GM18951 (cell line): Measurements from ENCODE around the gene MALRD1.

Source experiments
- POLR2A ChIP-seq: IDR thresholded peaks from 4 replicates; pipeline ENCODE4 v1.6.1; 2011; ENCODE audit warnings: mild to moderate bottlenecking; ENCODE audit not compliant: insufficient read length, insufficient read depth; ENCODE audit errors: extremely low read depth
- in situ Hi-C: fragments of 300-500 bp; cut with MboI; formaldehyde crosslinking; loops from one replicate; pipeline ENCODE4 v1.12.0; 2022; ENCODE audit warnings: low sequenced_read_pairs, mixed read lengths, inconsistent platforms; ENCODE audit not compliant: unreplicated experiment

MALRD1 gene

GRCh38 chr10:19466709-19467108 is 418.1 kb downstream of the MALRD1 start:
- in situ Hi-C loops = no loop called here
- TF ChIP-seq POLR2A = no peak

- in situ Hi-C loops = no loop called here
Observed at GRCh38 chr10:19468413-19468812, 419.8 kb downstream of the MALRD1 start.

DNA sequence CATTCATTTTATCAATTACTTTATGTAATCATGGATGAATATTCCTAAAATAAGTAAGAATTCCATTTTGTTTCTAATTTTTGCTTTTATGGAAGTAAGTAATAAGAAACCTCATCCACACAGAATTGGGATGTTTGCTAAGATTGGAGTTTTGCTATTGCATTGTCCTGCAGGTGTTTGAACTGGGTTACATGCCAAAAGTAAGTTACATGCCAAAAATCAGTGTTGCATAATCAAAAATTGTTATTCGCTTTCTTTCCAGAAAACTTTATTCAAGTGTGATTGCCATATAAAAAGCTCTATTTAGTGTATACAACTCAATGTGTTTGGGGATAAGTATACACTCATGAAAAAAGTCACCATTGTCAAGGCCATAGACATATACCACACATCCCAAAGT is 420.9 kb downstream of the MALRD1 start:
- TF ChIP-seq POLR2A = no peak
- in situ Hi-C loops = no loop called here

More at GRCh38 chr10:19468413-19468812, 419.8 kb downstream of the MALRD1 start:
- no peak for TF ChIP-seq POLR2A

GRCh38 chr10:19479854-19480253 is 431.3 kb downstream of the MALRD1 start:
- TF ChIP-seq POLR2A = no peak
- in situ Hi-C loops = no loop called here

DNA sequence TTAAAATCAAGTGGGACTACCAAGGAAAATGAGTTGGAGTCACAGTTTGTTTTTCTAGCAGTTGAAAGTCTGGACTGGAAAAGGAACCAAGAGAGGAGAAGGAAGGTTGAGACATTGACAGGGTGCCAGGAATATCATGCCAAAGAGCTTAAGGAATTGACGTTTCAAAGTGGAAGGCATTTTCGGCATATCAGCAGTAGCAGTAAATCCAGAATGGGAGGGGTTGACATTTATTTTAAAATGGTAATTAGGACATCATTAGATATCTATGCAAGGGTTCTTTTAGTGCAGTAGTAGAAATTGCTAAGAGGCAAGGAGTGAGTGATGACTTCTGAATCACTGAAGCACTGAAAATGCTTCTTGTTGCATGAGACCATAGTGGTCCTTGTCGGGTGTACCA is 431.8 kb downstream of the MALRD1 start:
- TF ChIP-seq POLR2A = no peak
- in situ Hi-C loops = no loop called here

- no peak for TF ChIP-seq POLR2A
- in situ Hi-C loops = no loop called here
Observed at GRCh38 chr10:19483421-19483820, 434.8 kb downstream of the MALRD1 start.

DNA sequence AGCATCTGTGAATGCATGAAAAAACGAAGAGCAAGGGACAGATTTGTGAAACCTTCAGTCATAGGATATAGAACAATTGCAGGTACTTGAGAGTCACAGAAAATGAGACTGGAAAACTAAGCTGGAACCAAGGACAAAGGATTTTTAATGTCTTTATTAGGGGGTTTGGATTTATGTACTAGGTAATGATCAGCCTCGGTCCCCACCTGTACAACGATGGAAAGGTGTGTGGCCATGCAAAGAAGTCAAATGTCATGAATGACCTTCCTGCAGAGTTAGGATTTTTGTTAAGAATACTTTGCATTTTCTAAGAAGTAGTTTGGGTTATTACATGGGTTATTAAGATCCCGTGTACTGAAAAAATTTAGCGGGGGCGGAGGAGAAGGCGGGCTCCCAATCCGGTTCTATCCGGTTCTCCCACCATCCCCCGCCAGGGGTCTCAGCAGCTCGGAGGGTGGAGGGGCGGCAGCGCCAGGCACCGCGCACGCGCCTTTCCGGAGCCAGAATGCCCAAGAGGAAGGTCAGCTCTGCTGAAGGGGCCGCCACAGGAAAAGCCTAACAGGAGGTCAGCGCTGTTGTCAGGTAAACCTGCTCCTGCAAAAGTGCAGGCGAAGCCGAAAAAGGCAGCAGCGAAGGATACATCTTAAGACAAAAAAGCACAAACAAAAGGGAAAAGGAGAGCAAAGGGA is 440.1 kb downstream of the MALRD1 start:
- in situ Hi-C loops = no loop called here
- TF ChIP-seq POLR2A = no peak

GRCh38 chr10:19491166-19491565 is 442.6 kb downstream of the MALRD1 start:
- in situ Hi-C loops = no loop called here
- TF ChIP-seq POLR2A = no peak

GRCh38 chr10:19493917-19494316 is 445.3 kb downstream of the MALRD1 start:
- no peak for TF ChIP-seq POLR2A
- in situ Hi-C loops = no loop called here

DNA sequence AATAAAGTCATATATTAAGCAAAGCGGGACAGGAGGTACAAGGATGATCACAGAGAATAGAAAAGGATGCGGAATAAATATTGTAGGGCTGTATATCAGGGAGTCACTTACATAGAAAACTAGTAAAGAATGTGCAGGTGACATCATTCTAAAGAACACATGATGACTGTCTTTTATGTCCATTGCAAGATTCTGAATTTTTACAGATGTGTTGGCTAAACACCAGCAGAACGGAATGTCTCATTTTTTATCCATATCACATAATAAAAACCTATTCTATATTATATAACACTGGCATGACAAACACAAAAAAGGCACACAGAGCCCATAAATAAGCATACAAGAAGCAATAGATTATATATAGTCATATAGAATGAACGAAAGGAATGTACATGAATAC is 448.4 kb downstream of the MALRD1 start:
- in situ Hi-C loops = no loop called here
- TF ChIP-seq POLR2A = no peak

GRCh38 chr10:19498393-19499290 is 450.0 kb downstream of the MALRD1 start:
- TF ChIP-seq POLR2A = no peak
- in situ Hi-C loops = no loop called here

- in situ Hi-C loops = no loop called here
- no peak for TF ChIP-seq POLR2A
Observed at GRCh38 chr10:19499291-19499770, 450.7 kb downstream of the MALRD1 start.

DNA sequence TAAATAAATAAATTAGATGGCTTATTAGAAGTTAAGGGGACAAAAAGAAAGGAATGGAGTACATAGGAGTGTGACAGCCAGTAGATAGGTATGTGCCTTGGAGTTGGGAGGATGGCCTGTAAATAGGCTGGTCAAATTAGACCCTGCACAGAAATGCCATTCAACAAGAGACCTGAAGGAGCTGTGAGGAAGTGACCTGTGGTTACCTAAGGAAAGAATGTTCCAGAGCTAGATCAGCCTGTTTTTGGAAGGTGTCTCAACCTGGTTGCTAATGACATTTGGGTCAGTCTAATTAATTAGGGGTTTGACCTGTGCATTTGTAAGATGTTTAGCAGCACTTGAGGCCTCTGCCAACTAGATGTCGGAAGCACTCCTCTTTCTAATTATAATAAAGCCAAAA is 452.4 kb downstream of the MALRD1 start:
- in situ Hi-C loops = no loop called here
- TF ChIP-seq POLR2A = no peak
